ENCODE results near the gene RPAP3.

Gene RPAP3

DNA sequence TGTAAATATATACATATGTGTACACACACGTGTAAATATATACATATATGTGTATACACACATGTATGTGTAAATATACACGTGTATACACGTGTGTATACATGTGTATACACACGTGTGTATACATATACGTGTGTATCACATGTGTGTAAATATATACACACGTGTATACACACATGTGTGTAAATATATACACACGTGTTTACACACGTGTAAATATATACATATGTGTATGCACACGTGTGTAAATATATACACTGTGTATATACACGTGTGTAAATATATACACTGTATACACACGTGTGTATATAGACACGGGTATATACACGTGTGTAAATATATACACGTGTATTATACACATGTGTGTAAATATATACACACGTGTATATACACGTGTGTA lies 71.7 kb downstream of the RPAP3 start:
- no peaks in the 10 kb centered on the region for H3K27me3 ChIP-seq (ENCODE audit: insufficient read depth, low read length)
- H3K9ac ChIP-seq (ENCODE audit: low read length): no peak overlapping the region
- no peak overlapping the region for H2AFZ ChIP-seq (ENCODE audit: low read length)
- H3K4me3 ChIP-seq (ENCODE audit: low read depth, low read length, poor library complexity, severe bottlenecking): no peak overlapping the region
- 0 out of 2 replicates have a peak, but pooled peaks cover 6% of the 10 kb centered on the region for H3F3A ChIP-seq (ENCODE audit: insufficient read depth, low read length)
- no peak overlapping the region for H3K27ac ChIP-seq (ENCODE audit: low read depth, low read length, poor library complexity, severe bottlenecking)
- no peaks in the 10 kb centered on the region for H4K20me1 ChIP-seq (ENCODE audit: insufficient read depth, low read length)
- H3K9me2 ChIP-seq (ENCODE audit: low read depth, low read length): no peaks in the 10 kb centered on the region
- no peak for TF ChIP-seq EZH2 (IDR thresholded peaks at IDR 0.05; ENCODE audit: borderline replicate concordance, low read length)
- TF ChIP-seq, protein P1, sequence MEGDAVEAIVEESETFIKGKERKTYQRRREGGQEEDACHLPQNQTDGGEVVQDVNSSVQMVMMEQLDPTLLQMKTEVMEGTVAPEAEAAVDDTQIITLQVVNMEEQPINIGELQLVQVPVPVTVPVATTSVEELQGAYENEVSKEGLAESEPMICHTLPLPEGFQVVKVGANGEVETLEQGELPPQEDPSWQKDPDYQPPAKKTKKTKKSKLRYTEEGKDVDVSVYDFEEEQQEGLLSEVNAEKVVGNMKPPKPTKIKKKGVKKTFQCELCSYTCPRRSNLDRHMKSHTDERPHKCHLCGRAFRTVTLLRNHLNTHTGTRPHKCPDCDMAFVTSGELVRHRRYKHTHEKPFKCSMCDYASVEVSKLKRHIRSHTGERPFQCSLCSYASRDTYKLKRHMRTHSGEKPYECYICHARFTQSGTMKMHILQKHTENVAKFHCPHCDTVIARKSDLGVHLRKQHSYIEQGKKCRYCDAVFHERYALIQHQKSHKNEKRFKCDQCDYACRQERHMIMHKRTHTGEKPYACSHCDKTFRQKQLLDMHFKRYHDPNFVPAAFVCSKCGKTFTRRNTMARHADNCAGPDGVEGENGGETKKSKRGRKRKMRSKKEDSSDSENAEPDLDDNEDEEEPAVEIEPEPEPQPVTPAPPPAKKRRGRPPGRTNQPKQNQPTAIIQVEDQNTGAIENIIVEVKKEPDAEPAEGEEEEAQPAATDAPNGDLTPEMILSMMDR (IDR thresholded peaks at IDR 0.05; ENCODE audit: low read length): no peak
- H3K79me2 ChIP-seq (ENCODE audit: insufficient read depth, low read length): no peaks in the 10 kb centered on the region
- no peak overlapping the region for H3K4me2 ChIP-seq (ENCODE audit: low read length)
- peaks cover 27% of the 10 kb centered on the region for H3K36me3 ChIP-seq (ENCODE audit: insufficient read depth, low read length)
- no peaks in the 10 kb centered on the region for H3K4me1 ChIP-seq (ENCODE audit: insufficient read depth, low read length, severe bottlenecking)
- no peaks in the 10 kb centered on the region for H3K9me3 ChIP-seq (ENCODE audit: low read length)

DNA sequence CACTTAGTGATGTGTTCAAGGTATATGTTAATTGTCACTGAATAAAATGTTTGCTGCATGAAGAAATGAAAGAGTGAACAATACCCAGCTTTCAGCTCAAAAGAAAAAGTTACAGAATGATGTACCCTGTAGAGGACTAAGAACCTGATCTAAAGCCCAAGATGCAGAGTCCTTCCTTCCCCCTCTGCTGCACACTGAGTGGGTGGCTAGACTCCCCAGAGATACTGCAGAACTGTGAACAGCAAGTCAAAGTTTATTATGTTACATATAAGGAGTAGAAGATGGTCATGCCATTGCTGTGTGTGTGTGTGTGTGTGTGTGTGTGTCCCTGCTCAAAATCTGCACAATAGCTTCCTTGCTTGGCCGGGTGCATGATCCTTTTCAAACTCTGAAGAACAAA lies 83.9 kb downstream of the RPAP3 start:
- Histone ChIP-seq H3K36me3 (ENCODE audit: insufficient read depth, low read length) (no peaks in the 10 kb centered on the region; the same call in 1 of the 2 replicates), H3K27me3 (ENCODE audit: insufficient read depth, low read length) (no peaks in the 10 kb centered on the region), H3F3A (ENCODE audit: insufficient read depth, low read length) (no peaks in the 10 kb centered on the region), H3K9me3 (ENCODE audit: low read length) (no peaks in the 10 kb centered on the region), H2AFZ (ENCODE audit: low read length) (no peak overlapping the region), H3K4me1 (ENCODE audit: insufficient read depth, low read length, severe bottlenecking) (no peaks in the 10 kb centered on the region), H3K9me2 (ENCODE audit: low read depth, low read length) (no peaks in the 10 kb centered on the region), H3K9ac (ENCODE audit: low read length) (no peak overlapping the region), H3K4me2 (ENCODE audit: low read length) (no peak overlapping the region), H3K79me2 (ENCODE audit: insufficient read depth, low read length) (no peaks in the 10 kb centered on the region), H3K4me3 (ENCODE audit: low read depth, low read length, poor library complexity, severe bottlenecking) (no peak overlapping the region), H4K20me1 (ENCODE audit: insufficient read depth, low read length) (no peaks in the 10 kb centered on the region), H3K27ac (ENCODE audit: low read depth, low read length, poor library complexity, severe bottlenecking) (no peak overlapping the region)
- TF ChIP-seq, protein P1 (IDR thresholded peaks at IDR 0.05; ENCODE audit: low read length): no peak
- TF ChIP-seq EZH2 (IDR thresholded peaks at IDR 0.05; ENCODE audit: borderline replicate concordance, low read length): no peak

DNA sequence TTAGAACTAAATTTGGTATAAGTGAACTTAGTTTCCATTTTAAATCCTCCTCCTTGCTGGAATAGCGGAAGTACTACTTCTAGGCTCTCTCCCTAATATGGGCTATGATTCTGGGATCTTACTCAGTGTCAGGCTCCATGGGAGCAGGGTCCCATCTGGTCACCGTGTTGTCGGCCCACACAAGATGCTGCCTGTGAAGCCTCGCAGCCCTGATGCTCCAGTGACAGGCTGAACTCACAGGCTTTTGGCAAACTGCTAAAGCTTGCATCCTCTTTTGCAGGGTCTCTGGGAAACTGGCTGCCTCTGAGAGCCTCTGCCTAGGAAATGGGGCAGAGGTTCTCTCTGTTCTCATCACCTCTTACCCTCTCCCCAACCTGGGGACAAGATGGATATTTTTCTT lies 88.4 kb downstream of the RPAP3 start:
- Histone ChIP-seq H3K79me2 (ENCODE audit: insufficient read depth, low read length) (no peaks in the 10 kb centered on the region), H3F3A (ENCODE audit: insufficient read depth, low read length) (no peaks in the 10 kb centered on the region), H3K9ac (ENCODE audit: low read length) (no peak overlapping the region), H3K27me3 (ENCODE audit: insufficient read depth, low read length) (no peaks in the 10 kb centered on the region), H3K9me2 (ENCODE audit: low read depth, low read length) (no peaks in the 10 kb centered on the region), H3K36me3 (ENCODE audit: insufficient read depth, low read length) (no peaks in the 10 kb centered on the region), H3K4me2 (ENCODE audit: low read length) (no peak overlapping the region), H3K9me3 (ENCODE audit: low read length) (peaks cover 5% of the 10 kb centered on the region; the same call in 1 of the 2 replicates), H4K20me1 (ENCODE audit: insufficient read depth, low read length) (no peaks in the 10 kb centered on the region), H2AFZ (ENCODE audit: low read length) (no peak overlapping the region), H3K27ac (ENCODE audit: low read depth, low read length, poor library complexity, severe bottlenecking) (no peak overlapping the region), H3K4me3 (ENCODE audit: low read depth, low read length, poor library complexity, severe bottlenecking) (no peak overlapping the region), H3K4me1 (ENCODE audit: insufficient read depth, low read length, severe bottlenecking) (no peaks in the 10 kb centered on the region)
- TF ChIP-seq, protein P1 (IDR thresholded peaks at IDR 0.05; ENCODE audit: low read length): no peak
- no peak for TF ChIP-seq EZH2 (IDR thresholded peaks at IDR 0.05; ENCODE audit: borderline replicate concordance, low read length)
